ENCODE measurements around the gene EEF1A2.

Gene EEF1A2

GRCh38 chr20:63447320-63447719 lies 51.6 kb downstream of the EEF1A2 start:
- no peak for DNase-seq

DNA sequence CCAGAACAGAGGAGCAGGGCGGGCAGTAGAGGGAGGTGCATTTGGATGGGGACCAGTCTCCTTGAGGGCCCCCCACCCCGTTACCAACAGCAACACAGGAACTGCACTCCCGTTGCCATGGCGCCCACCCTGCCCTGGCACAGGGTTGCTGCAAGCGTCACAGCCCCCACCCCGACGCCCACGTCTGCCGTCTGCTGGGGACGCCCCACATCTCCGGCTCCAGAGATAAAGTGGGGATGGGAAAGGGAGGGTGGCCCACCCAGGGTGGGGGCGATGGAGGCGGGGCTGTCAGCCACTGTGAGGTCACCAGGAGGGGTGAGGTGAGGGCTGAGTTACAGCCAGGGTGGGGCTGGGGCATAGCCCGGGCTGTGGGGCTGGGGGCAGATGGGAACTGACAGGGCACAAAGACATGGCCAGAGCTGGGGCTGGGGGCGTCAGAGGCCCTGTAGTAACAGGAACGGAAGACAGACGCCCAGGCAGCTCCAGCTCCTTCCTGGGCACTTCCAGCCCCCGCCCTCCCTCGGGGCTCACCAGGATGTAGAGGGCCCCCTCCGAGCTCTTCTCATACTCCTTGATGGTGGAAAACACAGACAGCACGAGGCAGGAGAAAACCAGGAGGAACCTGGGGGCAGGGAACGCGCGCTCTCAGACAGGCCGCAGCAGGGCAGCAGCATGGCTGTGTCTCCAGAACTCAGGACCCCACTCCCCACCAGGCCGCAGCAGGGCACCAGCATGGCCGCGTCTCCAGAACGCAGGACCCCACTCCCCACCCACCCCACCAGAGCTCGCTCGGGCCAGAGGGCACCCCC lies 52.5 kb downstream of the EEF1A2 start:
- no peak for DNase-seq

- DNase-seq = no peak
These were observed 53.7 kb downstream of the EEF1A2 start for GRCh38 chr20:63445075-63445734.

- DNase-seq = no peak
These were observed 54.3 kb downstream of the EEF1A2 start for GRCh38 chr20:63444548-63444947.

- no peak for DNase-seq
These were observed 55.1 kb downstream of the EEF1A2 start for GRCh38 chr20:63443606-63444395.

GRCh38 chr20:63442100-63442493 lies 56.8 kb downstream of the EEF1A2 start:
- peak; percentile 52 for DNase-seq

DNA sequence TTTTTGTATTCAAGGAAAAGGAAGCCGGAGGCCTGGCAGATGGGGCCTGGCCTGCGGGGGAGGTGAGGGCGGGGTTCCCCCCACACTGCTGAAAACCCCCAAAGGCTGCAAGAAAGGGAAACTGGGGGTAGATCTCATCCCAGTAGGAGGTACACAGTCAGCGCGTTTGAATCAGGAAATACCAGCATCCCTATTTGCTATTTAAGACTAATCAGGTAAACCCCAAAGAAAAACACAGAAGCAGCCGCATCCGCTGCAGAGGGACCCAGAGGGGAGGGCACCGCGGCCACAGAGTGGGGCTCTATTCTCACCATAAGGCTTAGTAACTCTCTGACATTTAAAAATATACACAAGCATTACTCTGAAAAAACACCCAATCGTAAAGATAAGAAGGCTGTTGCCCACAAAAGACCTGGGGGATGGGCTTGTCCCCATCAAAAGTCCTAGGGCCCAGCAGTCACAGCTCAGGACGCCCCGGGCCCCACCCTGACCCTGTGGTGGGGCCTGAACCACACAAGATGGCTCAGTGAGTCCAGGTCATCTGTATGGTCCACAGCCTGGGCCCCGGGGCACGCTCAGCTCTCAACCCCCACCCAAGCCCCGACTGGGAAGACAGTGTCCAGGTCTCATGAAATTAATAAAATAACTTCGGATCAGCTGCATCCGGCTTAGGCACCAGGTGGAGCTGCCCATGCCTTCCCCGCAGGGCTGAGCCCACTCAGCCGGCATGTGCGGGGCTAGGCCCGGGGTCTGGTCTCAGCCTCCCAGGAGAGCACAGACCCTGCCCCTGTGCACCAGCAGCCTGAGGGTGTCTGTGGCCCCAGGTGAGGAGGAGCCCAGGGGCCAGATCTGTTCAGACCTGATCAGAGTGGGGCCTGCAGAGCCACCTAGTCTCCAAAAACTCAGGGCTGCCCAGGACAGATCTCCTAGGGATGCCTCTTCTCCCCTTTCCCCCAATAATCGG lies 57.5 kb downstream of the EEF1A2 start:
- DNase-seq = peak; percentile 10

GRCh38 chr20:63440366-63440955 lies 58.4 kb downstream of the EEF1A2 start:
- DNase-seq = no peak

GRCh38 chr20:63439866-63440265 lies 59.0 kb downstream of the EEF1A2 start:
- DNase-seq = no peak

DNA sequence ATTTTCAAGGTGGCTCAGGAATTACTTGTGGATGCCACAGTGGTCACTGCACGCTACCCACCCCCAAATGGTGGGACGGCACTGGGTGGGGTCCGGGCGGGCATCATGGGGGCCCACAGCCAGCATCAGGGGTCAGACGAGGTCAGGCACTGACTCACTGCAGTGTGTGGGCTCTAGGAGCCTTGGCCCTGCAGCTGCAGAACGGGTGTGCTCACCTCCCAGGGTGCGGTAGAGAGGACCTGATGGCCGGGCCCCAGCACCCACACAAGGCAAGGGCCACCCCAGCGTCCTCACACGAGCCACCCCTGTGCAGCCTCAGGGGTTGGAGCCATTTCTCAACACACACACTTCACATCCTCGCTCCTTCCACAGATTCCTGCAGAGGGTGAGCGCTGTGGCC lies 60.8 kb downstream of the EEF1A2 start:
- DNase-seq = no peak
